Thoracic aorta (tissue), 2 donors: Measurements from ENCODE around the gene CHGA. TPM values are rescaled to one million over a fixed set of nuclear protein-coding genes. Genes with fewer than 3 reads are reported as not detected.

Experiments used
- ATAC-seq: fragments of 150-250 bp; one replicate; pipeline ENCODE4 v1.8.0; 2017; ENCODE audit warnings: low read depth; ENCODE audit not compliant: insufficient number of reproducible peaks, low FRiP score
- DNase-seq: peaks from one replicate; pipeline ENCODE4 v3.0.0-alpha.2; 2020; ENCODE audit warnings: low spot score
- H3K27ac ChIP-seq, 2 donors: fragments of 200-600 bp; sonication (generic); 1 replicate in 1 of 2; 2 replicates in 1 of 2; pipeline ENCODE4 v1.5.1; 2016; ENCODE audit warnings: mild to moderate bottlenecking in 2 of 2, moderate library complexity in 2 of 2
- H3K27me3 ChIP-seq: fragments of 200-600 bp; sonication (generic); replicated peaks from 2 replicates; pipeline ENCODE4 v1.6.0; 2016; ENCODE audit warnings: mild to moderate bottlenecking; ENCODE audit not compliant: insufficient read depth
- H3K36me3 ChIP-seq: fragments of 200-600 bp; sonication (generic); one replicate; pipeline ENCODE4 v1.5.1; 2016
- H3K4me1 ChIP-seq, 2 donors: fragments of 200-600 bp; sonication (generic); 1 replicate in 1 of 2; 2 replicates in 1 of 2; pipeline versions ENCODE4 v1.5.1 to v1.6.0; 2016; ENCODE audit warnings: low read depth in 2 of 2, mild to moderate bottlenecking in 1 of 2; ENCODE audit not compliant: control insufficient read depth in 1 of 2
- H3K4me3 ChIP-seq: fragments of 200-600 bp; sonication (generic); 2 replicates; pipeline ENCODE4 v1.5.1; 2016; ENCODE audit warnings: mild to moderate bottlenecking
- H3K9me3 ChIP-seq: fragments of 200-600 bp; sonication (generic); 2 replicates; pipeline ENCODE4 v1.5.1; 2016
- total RNA-seq, 2 donors: library from RNA; depleted of rRNA; stranded (reverse); fragments of >200 nt; gene quantifications; one replicate each; pipeline versions ENCODE4 v1.1.0 to v1.2.3, GENCODE V29; 2016
- TF ChIP-seq, protein P1 (sequence below): fragments of 200-600 bp; sonication (generic); IDR thresholded peaks from one replicate; pipeline ENCODE4 v1.5.1; 2019; ENCODE audit warnings: antibody characterized with exemption

Gene CHGA
- total RNA-seq, 2 donors from 2014 or later, result not detected

DNA sequence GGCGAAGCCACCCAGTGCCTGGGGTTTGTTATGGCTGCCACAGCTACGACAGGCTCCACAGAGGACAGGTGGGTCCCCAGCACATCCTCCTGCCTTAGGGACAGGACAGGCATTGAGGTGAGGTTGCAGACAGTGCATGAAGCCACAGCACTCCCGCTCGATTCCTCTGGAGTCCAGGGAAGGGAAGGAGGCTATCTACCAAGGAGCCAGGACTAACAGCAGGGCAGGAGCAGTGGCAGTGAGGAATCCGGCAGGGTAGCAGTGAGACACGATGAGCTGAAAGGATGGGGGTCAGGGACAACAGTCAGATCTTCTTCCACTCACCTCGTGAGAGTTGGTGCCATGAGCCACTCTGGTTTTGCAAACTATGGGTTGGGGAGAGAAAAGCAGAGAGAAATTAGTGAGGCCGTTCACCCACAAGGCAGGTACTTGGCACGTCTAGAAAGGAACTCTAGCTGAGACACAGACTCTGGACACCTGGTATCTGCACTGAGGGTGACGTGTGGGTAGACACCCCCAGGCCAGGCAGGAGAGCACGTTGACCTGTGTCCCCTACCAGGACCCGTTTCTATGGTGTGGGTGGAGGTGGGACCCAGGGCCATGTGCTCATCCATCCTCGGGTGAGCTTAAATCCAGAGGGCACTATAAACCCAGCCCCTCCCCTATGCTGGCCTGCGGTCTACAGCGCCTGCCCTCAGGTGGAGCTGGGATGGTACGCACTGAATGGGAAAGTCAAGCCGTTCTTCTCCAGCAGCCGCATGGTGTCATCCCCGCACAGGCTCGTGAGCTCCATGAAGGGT, 39.3 kb downstream of the CHGA start:
- no peak overlapping the region for H3K27ac ChIP-seq
- H3K36me3 ChIP-seq, result peaks cover 19% of the 10 kb centered on the region
- peaks cover 7 to 23% of the 10 kb centered on the region in 2 donors for H3K4me1 ChIP-seq
- TF ChIP-seq, protein P1, sequence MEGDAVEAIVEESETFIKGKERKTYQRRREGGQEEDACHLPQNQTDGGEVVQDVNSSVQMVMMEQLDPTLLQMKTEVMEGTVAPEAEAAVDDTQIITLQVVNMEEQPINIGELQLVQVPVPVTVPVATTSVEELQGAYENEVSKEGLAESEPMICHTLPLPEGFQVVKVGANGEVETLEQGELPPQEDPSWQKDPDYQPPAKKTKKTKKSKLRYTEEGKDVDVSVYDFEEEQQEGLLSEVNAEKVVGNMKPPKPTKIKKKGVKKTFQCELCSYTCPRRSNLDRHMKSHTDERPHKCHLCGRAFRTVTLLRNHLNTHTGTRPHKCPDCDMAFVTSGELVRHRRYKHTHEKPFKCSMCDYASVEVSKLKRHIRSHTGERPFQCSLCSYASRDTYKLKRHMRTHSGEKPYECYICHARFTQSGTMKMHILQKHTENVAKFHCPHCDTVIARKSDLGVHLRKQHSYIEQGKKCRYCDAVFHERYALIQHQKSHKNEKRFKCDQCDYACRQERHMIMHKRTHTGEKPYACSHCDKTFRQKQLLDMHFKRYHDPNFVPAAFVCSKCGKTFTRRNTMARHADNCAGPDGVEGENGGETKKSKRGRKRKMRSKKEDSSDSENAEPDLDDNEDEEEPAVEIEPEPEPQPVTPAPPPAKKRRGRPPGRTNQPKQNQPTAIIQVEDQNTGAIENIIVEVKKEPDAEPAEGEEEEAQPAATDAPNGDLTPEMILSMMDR, result no peak
- DNase-seq (no peak), ATAC-seq (no peak)
- no peaks in the 10 kb centered on the region for H3K9me3 ChIP-seq
- H3K4me3 ChIP-seq, result no peak overlapping the region
- no peaks in the 10 kb centered on the region for H3K27me3 ChIP-seq

DNA sequence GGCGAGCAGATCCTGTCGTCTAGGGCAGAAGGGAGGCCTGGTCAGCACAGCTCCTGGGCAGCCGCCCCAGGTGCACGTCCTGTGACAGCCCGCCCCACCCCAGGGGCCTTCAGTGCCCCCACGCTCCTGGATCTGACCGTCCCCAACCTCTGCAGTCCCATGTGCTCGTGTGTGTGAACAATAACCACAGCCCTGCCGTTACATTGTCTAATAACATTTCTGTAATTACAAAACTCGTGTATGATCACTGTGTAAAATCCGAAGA, 39.8 kb downstream of the CHGA start:
- no peak for ATAC-seq
- Histone ChIP-seq H3K27ac (no peak overlapping the region), H3K27me3 (no peaks in the 10 kb centered on the region), H3K9me3 (no peaks in the 10 kb centered on the region), H3K4me3 (no peak overlapping the region), H3K4me1 (peaks cover 7 to 23% of the 10 kb centered on the region in 2 donors), H3K36me3 (peaks cover 15% of the 10 kb centered on the region)
- TF ChIP-seq, protein P1, result no peak
- no peak for DNase-seq

DNA sequence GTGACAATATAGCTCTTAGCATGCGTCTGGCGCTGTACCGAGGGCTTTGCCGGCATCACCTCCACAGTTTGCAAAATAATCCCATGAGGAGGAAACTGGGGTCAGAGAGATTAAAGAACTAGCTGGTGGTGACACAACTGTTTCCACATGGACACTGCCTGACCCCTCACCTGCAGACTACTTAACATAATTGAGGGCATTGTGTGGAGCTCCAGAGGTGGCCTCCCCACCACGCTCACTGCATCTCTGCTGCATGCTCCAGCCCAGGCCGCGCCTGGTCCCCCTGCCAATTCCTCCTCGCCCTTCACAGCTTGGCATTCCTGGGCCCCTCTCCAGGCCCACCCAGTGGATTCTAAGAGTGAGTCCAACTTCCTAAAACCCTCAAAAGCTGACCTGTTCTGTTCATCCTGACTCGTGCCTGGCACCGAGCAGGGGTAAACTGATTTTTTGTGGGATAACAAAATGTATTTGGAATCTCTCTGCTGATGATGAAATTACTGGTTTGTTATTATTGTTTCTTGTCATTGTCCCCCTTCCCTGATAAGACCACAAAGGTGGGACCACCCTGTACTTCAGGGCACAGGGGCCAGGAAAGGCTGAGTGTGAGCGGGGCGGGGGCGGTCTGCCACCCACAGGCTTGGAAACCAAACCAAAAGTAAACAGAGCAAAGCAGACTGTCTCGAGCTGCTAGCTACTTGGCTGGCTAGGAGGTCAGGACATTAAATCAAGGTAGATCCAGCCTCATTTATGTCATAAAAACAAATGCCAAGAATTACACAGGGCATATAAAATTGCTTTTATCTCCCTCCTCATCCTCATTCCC, 40.6 kb downstream of the CHGA start:
- no peak for ATAC-seq
- peaks cover 7% of the 10 kb centered on the region for H3K36me3 ChIP-seq
- no peaks in the 10 kb centered on the region for H3K27me3 ChIP-seq
- H3K27ac ChIP-seq, result peak overlapping the region in 1 of 2 donors; percentile 18
- no peak overlapping the region for H3K4me3 ChIP-seq
- no peak for DNase-seq
- no peaks in the 10 kb centered on the region for H3K9me3 ChIP-seq
- peaks cover 7 to 23% of the 10 kb centered on the region in 2 donors for H3K4me1 ChIP-seq
- TF ChIP-seq, protein P1, result no peak

DNA sequence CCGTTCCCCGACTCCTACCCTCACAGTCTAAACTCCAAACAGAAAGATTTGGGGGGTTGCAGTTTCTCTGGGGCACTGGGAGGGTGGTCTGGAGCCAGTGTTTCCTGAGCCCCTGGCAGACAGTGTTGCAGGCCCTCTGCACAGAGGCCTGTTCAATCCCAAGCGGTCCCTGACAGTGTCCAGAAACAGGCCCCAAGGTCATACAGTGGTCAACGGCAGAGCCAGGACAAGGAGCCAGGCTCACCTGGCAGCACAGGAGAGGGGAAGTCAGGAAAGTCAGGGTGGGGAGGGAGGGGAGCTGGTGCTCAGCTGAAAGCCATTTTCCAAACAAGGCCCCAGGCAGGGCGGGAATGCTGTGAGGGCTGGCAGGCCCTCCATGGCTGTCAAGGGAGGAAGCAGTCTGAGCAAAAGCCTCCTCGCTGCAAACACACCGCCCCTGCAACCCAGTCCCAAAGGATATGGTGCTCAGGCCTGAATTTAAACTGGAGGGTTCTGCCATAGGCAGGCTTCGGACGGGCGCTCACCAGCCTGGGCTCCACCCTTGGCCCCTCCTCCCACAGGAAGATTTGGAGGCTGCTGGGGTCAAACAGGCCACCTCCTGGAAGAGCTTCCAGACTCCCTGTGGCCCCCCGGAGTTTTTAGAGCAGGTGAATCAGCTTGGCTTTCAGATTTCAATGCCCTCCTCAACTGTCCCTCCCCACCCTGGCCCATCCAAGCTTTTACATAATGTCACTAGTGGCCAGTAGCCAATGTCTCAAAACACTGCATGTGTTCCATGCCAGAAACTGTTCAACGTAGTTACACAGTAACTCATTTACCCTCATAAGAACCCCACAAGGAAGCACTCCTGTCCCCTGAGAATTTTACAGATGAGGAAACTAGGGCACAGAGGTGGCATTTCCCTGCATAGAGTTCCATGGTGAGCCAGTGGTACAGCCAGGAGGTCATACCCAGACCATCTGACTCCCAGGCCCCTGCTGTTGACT, 41.5 kb downstream of the CHGA start:
- peaks cover 7 to 23% of the 10 kb centered on the region in 2 donors for H3K4me1 ChIP-seq
- no peaks in the 10 kb centered on the region for H3K9me3 ChIP-seq
- peaks cover 7% of the 10 kb centered on the region for H3K36me3 ChIP-seq
- H3K27ac ChIP-seq, result peak overlapping the region in 1 of 2 donors; percentile 18
- H3K4me3 ChIP-seq, result no peak overlapping the region
- TF ChIP-seq, protein P1, result no peak
- DNase-seq (no peak), ATAC-seq (no peak)
- H3K27me3 ChIP-seq, result no peaks in the 10 kb centered on the region
